GM20431 (cell line): ENCODE results near the gene NAALADL2.
"Not testable (repeated sequence)": the region's sequence is repeated elsewhere in the genome, so short reads cannot be mapped to it uniquely, and the experiment has no call there.

ENCODE experiments used
- in situ Hi-C: fragments of 300-500 bp; cut with MseI, MboI; formaldehyde crosslinking; loops from one replicate; pipeline ENCODE4 v1.15.0; 2020; ENCODE audit warnings: low sequenced_read_pairs; ENCODE audit not compliant: unreplicated experiment

The NAALADL2 gene

DNA sequence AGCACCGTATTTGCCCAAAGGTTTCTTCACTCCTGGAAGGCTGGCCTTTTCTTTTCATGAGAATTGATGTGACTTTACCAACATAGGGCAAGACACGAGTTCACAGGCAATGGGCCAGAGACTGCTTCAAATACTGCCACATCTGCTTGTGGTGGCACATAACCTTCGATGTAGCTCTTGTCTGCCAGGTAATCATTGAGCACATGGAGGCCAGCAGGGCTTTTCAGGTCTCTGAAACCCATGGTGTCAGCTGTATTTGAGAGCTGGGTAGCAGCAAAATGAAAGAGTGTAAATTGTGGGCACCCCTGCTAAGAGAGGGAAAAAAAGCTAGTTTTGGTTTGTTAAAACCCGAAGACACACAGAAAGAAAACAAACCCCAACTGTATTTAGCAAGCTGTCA lies 200.7 kb downstream of the NAALADL2 start:
- in situ Hi-C loops = no loop called here

DNA sequence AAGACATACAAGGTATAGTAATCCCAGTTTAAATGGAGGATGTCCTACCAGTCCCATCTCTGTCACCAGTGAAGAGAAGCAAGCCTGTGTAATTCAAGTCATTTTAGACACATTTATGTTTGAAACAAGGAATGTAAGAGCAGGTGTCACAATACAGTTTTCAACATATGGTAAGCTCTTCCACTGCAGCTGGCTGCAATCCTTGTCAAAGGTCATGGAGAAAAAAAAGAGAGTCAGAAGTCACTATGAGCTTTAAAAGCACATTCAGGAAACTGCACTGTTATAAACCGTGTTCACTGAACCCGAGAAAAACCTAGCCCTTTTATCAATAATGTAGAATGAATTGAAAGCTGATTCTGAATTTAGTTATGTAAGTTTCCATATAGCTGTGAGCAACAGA lies 206.4 kb downstream of the NAALADL2 start:
- in situ Hi-C loops = no loop called here

DNA sequence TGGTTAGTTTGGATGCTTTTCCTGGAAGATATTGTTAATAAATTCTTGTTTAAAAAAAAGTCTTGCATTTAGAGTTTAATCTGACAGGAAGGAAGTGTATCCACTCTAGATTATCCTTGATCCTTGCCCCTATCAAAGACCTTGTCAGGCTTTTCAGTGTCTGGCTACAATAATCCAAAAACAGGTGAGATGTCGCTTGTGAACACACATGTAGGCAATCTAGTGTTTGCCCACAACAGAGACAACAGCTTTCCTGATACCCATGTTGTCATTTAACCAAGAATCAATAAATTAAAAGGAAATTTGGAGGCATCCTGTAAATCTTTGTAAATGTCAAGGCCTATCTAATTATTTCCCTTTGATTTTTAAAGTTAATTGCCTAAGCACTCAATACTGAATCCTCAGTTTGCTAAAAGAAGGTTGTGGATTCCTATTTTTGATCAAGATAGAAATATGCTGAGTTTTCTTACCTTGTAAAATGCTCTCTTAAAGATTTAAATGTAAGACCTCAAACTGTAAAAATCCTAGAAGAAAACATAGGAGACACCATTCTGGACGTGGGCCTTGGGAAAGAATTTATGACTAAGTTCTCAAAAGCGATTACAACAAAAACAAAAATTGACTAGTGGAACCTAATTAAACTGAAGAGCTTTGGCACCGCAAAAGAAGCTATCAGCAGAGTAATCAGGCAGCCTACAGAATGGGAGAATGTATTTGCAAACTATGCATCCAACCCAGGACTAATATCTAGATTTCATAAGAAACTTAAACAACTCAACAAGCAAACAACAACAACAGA lies 207.7 kb downstream of the NAALADL2 start:
- in situ Hi-C loops = no loop called here

DNA sequence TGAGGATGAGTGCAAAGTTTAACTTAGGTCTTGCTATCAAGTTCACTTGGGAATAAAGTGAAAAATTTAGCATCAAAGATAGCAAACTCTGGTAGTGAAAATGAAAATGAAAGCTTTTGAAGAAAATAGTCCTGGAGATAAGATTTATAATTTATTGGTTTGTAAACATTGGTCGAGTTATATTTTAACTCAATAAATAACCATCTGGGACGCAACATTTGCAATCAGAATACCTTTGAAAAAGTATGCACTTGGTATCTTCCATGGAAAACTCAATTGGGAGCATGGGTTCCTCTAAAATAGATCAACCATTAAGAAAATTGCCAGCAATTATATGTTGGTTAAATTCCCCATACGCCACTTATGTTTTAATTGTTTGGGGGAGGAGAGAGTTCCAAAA lies 209.5 kb downstream of the NAALADL2 start:
- in situ Hi-C loops = no loop called here

DNA sequence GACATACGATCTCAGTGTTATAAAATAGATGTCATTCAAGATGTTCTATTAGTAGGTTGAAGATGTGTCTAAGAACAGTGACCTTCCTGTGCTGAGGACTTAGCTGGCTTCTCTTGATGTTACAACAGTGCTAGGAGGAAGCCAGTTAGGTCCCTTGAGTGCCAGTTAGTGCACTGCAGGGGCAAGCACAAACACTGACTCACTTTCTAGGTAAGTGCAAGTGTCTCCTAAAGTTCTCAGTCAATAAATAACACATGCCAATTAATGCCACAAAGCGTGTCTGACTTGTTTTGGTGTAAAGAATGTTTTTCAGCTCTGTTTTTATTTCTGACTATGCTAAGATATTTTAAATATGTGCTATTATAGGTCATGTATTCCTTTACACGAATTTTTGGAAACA lies 211.8 kb downstream of the NAALADL2 start:
- in situ Hi-C loops = no loop called here

DNA sequence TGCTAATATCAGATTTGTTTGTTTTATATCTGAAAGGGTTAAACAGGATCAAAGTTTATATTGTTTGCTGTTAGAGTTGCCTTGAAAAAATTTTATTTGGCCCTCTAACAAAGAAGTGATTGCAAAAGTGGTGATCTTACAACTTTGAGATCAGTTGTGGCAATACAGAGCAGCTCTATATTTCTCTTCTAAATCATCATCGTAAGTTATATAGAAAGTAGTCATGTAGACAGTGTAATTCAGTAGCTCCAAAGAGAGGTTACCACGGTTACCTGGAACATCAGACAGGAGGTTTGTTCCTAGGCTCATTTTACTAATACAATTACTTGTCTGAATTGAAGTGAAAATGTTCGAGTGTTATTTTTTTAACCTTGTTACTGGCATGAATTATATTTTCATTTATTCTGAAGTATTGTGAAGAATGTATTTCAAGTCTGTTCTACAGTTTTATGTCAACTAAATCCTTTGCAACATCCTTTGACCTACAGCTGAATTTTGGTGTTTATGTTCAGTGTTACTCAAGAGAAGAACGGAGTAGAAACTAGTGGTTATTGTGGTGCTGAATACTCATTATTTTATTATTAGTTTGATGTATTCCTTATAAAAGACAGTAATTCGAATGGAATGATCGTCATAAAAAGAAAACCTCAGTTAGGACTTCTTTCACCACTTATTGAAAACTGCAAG lies 214.2 kb downstream of the NAALADL2 start:
- in situ Hi-C loops = no loop called here

DNA sequence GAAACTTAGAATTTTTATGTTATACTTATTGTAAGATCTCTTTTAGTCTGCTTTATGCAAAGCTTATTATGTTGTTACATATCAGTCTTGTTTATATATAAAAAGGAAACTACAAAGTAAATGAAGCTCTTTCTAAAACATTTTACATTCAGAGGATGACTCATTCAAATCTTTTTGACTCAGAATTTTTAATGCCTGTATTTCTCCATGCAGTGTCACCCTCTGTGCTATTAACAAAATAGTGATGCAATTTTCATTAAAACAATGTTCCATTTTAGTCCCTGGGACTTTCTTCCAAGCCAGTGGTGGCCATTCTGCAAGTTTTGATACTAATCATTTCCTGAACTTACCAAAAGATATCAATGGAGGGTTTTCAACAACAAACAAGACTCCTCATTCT lies 216.1 kb downstream of the NAALADL2 start:
- in situ Hi-C loops = no loop called here

DNA sequence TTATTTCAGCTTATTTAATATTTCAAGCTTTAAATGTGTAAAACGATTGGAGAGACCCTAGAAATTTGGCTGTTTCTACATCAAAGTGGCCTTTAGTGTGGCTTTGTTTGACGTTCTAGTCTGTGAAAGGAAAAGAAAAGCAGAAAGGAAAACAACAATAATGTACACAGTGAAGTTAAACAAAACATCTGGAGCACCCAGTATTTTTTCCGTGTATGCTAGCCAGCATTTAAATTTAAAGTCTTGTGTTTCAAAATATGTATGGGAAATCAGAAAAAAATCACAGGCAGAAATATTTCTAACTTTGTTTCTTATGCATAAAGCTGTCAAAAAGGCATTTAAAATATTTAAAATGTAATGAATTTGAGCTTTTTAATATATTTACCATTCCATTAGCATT lies 218.1 kb downstream of the NAALADL2 start:
- in situ Hi-C loops = no loop called here

DNA sequence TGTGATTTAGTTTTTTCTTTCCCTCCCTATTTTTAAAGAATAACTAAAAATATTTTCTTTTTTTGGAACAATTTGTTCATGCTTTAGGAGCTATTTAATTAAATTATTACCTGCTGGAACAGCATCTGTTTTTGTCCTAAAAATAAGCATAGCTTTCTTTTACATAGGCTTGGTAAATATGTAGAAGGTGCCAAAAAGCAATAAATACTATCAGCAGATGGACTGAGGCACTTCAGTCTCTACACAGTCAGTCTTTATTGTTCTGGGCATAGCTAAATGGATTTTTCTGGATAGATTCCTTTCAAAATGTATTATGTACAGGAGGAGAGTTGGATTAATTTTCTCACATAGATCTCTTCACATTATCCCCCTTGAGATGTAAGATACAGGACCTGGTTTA lies 223.5 kb downstream of the NAALADL2 start:
- in situ Hi-C loops = no loop called here

DNA sequence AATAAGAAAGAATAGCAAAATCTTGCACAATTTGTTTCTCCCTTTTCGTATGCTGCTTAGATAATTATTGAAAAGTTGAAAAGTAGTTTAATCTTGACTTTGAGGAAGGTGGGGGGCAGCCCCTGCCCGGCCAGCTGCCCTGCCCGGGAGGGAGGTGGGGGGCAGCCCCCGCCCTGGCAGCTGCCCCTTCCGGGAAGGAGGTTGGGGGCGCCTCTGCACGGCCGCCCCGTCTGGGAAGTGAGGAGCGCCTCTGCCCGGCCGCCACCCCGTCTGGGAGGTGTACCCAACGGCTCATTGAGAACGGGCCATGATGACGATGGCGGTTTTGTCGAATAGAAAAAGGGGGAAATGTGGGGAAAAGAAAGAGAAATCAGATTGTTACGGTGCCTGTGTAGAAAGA lies 228.0 kb downstream of the NAALADL2 start:
- in situ Hi-C loops = not testable (repeated sequence)

DNA sequence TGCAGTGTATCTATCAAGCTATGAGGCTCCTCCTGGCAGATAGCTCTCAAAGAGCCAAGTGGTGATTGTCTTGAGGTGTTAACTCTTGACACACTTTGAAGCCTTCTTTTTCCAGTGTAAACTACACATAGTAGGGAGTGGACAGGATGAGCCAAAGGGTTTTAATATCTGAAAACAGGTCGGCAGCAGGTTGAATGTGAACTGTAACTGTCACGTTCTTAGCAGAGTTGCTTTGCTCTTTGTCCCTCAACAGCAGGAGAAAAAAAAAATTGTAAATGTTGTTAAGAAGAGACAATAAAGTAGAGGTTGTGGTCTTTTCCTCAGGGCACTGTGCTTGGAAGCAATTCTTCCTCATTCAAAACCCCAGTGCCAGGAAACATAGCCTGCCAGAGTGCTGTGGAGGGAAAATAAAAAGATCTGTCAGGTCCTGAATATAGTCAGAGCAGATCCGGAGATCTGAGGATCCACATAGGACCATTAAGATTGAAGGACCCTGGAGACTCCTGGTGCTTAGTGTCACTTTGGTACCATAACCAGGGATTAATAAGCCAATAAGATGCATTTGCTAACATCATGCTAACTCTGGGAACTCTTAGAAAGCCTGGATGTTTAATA lies 229.7 kb downstream of the NAALADL2 start:
- in situ Hi-C loops = no loop called here

DNA sequence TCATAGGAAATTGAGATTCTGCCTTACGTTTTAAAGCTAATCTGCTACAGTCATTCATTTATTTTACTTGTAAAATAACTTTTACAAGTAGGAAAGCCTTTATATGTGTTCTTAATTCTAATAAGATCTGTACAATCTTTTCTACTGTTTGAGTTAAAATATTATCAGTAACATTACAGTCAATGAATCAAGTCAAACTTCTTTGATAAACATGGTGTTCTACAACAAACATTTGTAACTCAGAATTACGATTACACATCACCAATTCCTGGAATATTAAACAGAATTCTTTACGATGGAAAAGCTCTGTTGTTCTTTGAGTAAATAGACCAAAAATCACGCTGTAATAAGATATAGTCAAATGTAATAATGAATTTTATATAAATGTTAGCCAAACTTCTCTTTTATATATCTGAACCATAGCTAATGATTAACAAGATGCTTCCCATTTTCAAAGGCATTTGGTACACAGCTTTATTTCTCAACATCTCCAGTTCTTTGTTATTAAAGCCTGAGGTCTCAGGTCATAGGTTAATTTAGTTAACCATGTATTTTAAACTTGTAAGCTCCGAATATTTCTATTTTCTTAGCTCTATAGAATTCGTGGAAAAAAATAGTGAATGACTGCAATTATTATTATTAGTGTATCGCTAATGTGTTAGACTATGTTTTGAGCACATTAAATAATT lies 232.4 kb downstream of the NAALADL2 start:
- in situ Hi-C loops = no loop called here

DNA sequence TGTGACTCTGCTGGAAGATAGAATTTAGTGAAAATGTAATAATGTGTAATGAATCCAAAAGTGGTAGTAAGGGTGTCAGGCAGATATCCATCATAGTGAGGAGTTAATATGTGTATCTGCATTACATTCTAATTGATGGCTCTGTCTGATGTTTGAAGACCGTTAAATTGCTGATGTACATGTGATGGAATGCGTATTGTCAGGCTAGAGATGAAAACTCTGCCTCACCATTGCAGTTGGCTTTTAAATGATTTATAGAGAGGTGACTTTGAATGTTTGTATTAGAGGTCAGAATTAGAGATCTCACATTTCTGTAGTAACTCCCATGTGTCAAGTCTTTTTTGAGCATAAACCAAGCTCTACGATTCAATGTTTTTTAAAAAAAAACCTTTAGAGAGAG lies 234.6 kb downstream of the NAALADL2 start:
- in situ Hi-C loops = no loop called here

DNA sequence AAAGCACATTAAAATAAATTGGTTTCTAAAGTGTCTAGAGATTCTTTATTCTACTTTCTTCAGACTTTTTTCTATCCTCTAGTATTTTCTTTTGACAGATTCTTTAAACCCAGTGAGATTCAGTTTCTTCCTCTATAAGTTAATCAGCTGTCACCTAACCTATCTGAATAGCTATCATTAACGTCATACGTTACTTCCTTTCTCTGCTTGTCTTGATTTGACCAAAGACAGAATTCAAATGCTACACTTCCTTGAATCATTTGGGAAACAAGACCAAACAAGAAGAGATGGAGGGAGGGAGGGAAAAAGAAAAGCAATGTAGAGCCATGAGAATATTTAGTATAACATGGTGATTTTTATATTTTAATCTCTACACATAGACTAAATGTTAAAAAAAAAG lies 235.2 kb downstream of the NAALADL2 start:
- in situ Hi-C loops = no loop called here

DNA sequence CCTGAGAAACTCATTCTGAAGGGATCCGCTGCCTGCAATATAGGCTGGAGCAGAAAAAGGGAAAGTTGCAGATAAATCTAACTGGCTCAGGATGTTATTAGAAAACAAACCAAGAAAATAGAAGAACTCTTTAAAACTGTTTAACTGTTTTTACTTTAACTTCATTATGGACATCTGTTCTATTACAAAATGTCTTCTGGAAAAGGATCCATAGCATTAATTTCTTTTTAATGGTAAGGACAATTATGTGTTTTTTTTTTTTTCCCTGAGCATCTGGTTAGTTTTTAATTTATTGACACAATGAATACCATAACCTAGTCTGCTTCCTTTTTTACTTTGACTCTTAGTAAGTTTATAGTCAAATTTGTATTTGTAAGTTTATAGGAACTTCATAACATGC lies 239.5 kb downstream of the NAALADL2 start:
- in situ Hi-C loops = no loop called here

DNA sequence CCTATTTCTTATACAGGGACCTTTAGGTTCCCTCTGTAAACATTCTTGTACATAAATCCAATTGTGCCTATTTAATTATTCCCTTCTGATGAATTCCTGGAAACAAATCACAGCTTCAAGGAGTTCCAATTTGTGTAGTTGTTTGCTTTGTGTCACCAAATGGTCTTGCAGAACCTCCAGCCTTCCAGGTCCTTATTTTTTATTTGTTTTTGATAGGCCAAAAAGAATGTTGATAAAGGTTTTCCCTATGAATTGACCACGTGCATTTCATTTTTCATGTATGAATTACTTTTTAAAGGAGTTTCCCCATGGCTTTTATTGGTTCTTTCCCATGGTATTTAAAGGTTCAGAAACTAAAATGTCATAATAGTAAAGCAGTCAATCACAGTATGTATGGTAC lies 243.0 kb downstream of the NAALADL2 start:
- in situ Hi-C loops = no loop called here

DNA sequence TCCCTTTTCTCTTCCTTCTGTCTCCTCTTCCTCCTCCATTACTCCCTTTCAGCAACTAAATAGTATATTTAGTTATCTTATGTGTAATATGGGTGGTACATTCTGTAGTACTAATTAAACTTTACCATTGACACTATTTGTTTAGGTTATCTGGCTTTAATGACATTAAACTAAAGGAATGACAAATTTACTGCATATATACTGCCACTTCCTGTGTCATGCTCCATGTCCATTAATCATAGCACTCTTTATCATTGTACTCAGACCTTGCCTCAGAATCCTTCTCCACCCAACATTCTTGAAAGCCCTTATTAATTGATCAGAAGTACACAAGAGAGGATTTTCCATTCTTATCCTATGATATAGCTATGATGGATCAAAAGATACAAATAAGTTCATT lies 244.2 kb downstream of the NAALADL2 start:
- in situ Hi-C loops = no loop called here

DNA sequence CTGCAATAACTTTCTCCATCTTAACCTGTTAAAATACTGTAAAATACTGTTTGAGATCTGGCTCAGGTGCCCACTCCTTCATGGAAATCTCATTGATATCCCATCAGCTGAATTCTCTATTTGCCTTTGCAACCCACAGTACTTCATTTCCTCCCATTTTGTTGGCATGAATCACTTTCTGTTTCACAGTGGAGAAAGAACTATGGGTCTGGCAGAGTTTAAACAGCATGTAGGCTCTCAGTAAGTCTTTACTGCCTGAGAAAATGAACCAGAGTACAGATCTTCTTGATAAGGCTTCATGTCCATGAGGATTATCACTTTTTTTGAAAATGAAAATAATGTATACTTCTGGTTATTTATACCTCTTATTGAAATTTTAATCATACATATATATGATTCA lies 245.9 kb downstream of the NAALADL2 start:
- in situ Hi-C loops = no loop called here

DNA sequence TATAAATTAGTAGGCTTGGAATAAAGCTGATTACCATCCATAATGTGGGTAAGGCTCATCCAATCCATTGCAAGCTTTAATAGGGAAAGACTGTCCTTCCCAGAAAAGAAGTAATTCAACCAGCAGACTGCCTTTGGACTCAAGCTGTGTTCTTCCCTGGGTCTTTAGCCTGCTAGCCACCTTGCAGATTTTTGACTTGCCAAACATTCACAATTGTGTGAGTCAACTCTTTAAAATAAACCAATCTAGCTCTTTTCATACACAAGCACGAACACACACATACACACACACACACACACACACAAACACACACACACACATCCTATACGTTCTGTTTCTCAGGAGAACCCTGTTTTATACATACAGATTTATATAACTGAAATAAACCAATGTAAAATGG lies 248.1 kb downstream of the NAALADL2 start:
- in situ Hi-C loops = no loop called here

DNA sequence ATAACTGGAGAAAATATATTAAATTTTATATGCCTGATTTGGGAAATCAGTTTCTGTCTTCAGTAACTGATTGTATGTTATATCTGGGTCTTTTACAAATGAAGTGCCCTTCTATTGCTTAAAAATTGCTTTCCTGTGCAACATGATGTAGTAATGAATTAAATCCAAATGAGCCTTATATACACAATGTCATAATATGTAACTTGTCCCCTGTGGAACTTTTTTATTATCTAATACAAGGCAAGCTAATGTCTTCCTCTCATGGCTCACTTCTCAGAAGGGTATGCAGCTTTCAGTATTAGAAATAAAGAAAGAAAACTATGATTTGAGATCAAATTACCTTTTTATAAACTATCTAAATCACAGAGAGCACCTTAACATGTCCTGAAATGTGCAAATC lies 248.9 kb downstream of the NAALADL2 start:
- in situ Hi-C loops = no loop called here

DNA sequence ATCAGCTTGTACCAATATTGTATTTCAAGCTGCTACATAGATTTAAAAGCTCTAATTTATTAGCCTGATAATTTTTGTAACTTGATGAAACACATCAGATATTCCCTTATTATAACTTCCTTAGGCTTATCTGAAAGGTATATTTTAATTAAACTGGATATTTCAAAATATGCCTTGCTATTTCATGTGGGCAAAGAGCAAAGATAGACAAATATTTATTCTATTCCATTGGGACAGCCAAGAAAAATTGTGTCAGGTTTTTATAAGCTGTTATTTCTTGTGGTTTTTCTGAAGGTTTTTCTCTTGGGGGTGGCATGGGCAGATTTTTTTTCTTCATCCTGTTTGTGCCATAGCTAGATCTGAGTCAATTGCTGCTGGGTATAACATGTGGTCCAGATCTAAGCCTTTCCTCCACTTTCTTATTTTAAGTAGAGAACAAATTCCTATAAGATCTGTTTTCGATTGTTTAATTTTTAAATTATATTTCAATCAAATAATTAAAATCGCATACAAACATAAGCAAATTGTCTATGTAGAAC lies 249.5 kb downstream of the NAALADL2 start:
- in situ Hi-C loops = no loop called here
